H9 (cell line): Measurements from ENCODE around the gene BCAS3. TPM values are rescaled to one million over a fixed set of nuclear protein-coding genes. Genes with fewer than 3 reads are reported as not detected.

Source experiments
- DNase-seq: peaks from one replicate; pipeline ENCODE4 v3.0.0-alpha.2; 2017
- H2AFZ ChIP-seq: one replicate; pipeline ENCODE4 v1.6.1; 2013; ENCODE audit warnings: mild to moderate bottlenecking, low read length, control low read depth, moderate library complexity
- H2AK5ac ChIP-seq: 2 replicates; pipeline ENCODE4 v1.6.1; 2013; ENCODE audit warnings: low read length, control low read depth, mixed read lengths; ENCODE audit not compliant: insufficient read length
- H2BK120ac ChIP-seq: one replicate; pipeline ENCODE4 v1.6.1; 2013; ENCODE audit warnings: low read depth, mild to moderate bottlenecking, low read length, control low read depth, inconsistent platforms; ENCODE audit not compliant: poor library complexity, severe bottlenecking
- H2BK12ac ChIP-seq: 2 replicates; pipeline ENCODE4 v1.6.1; 2013; ENCODE audit warnings: low read length, control low read depth, mixed read lengths, low read depth; ENCODE audit not compliant: insufficient read length
- H2BK15ac ChIP-seq: 2 replicates; pipeline ENCODE4 v1.6.1; 2013; ENCODE audit warnings: low read depth, low read length, control low read depth
- H2BK20ac ChIP-seq: one replicate; pipeline ENCODE4 v1.6.1; 2013; ENCODE audit warnings: low read depth, mild to moderate bottlenecking, low read length, control low read depth, inconsistent platforms; ENCODE audit not compliant: poor library complexity, severe bottlenecking
- H2BK5ac ChIP-seq: 2 replicates; pipeline ENCODE4 v1.6.1; 2013; ENCODE audit warnings: low read length, control low read depth, mixed read lengths; ENCODE audit not compliant: insufficient read length
- H3K14ac ChIP-seq: 2 replicates; pipeline ENCODE4 v1.6.1; 2013; ENCODE audit warnings: low read length, control low read depth; ENCODE audit not compliant: insufficient read depth
- H3K18ac ChIP-seq: 2 replicates; pipeline ENCODE4 v1.6.1; 2013; ENCODE audit warnings: low read depth, mild to moderate bottlenecking, mixed read lengths, low read length, control low read depth; ENCODE audit not compliant: insufficient read length
- H3K23ac ChIP-seq: 2 replicates; pipeline ENCODE4 v1.6.1; 2013; ENCODE audit warnings: low read length, control low read depth, mixed read lengths, low read depth; ENCODE audit not compliant: insufficient read length
- H3K23me2 ChIP-seq: 2 replicates; pipeline ENCODE4 v1.6.1; 2013; ENCODE audit warnings: low read depth, mild to moderate bottlenecking, mixed read lengths, low read length, control low read depth; ENCODE audit not compliant: insufficient read length, poor library complexity, severe bottlenecking
- H3K27ac ChIP-seq: 2 replicates; pipeline ENCODE4 v1.5.1; 2013; ENCODE audit warnings: low read length, control low read depth, mixed read lengths, low read depth; ENCODE audit not compliant: insufficient read length
- H3K27me3 ChIP-seq: 2 replicates; pipeline ENCODE4 v1.6.1; 2013; ENCODE audit warnings: low read length, control low read depth, inconsistent platforms; ENCODE audit not compliant: insufficient read depth
- H3K4ac ChIP-seq: 2 replicates; pipeline ENCODE4 v1.6.1; 2013; ENCODE audit warnings: low read depth, mild to moderate bottlenecking, control low read depth, inconsistent platforms, low read length, moderate library complexity
- H3K4me1 ChIP-seq: 2 replicates; pipeline ENCODE4 v1.6.1; 2013; ENCODE audit warnings: low read length, control low read depth, inconsistent platforms; ENCODE audit not compliant: insufficient read depth
- H3K4me2 ChIP-seq: 2 replicates; pipeline ENCODE4 v1.6.1; 2013; ENCODE audit warnings: low read length, control low read depth, mixed read lengths; ENCODE audit not compliant: insufficient read length, insufficient read depth
- H3K56ac ChIP-seq: 2 replicates; pipeline ENCODE4 v1.6.1; 2013; ENCODE audit warnings: low read depth, mild to moderate bottlenecking, mixed read lengths, low read length, control low read depth; ENCODE audit not compliant: insufficient read length
- H3K79me1 ChIP-seq: 2 replicates; pipeline ENCODE4 v1.6.1; 2013; ENCODE audit warnings: low read depth, mild to moderate bottlenecking, moderate library complexity, low read length, control low read depth, inconsistent platforms; ENCODE audit not compliant: insufficient read depth, poor library complexity, severe bottlenecking
- H3K79me2 ChIP-seq: 2 replicates; pipeline ENCODE4 v1.6.1; 2013; ENCODE audit warnings: low read length, control low read depth, inconsistent platforms; ENCODE audit not compliant: insufficient read depth
- H3K9ac ChIP-seq: 2 replicates; pipeline ENCODE4 v1.6.1; 2013; ENCODE audit warnings: low read length, control low read depth, mixed read lengths; ENCODE audit not compliant: insufficient read length; ENCODE audit errors: extremely low read depth
- H3K9me3 ChIP-seq: one replicate; pipeline ENCODE4 v1.6.1; 2013; ENCODE audit warnings: low read depth, low read length, inconsistent platforms; ENCODE audit not compliant: control insufficient read depth
- H3T11ph ChIP-seq: one replicate; pipeline ENCODE4 v1.6.1; 2013; ENCODE audit warnings: mild to moderate bottlenecking, low read length, control low read depth, inconsistent platforms
- H4K20me1 ChIP-seq: one replicate; pipeline ENCODE4 v1.6.1; 2013; ENCODE audit not compliant: control insufficient read depth, insufficient read length, insufficient read depth
- H4K5ac ChIP-seq: 2 replicates; pipeline ENCODE4 v1.6.1; 2013; ENCODE audit warnings: low read depth, mild to moderate bottlenecking, mixed read lengths, low read length, control low read depth; ENCODE audit not compliant: insufficient read length
- H4K8ac ChIP-seq: replicated peaks from 2 replicates; pipeline ENCODE4 v1.6.1; 2013; ENCODE audit warnings: low read length, control low read depth, mixed read lengths, low read depth; ENCODE audit not compliant: insufficient read length
- H4K91ac ChIP-seq: 2 replicates; pipeline ENCODE4 v1.6.1; 2013; ENCODE audit warnings: low read depth, mild to moderate bottlenecking, moderate library complexity, mixed read lengths, low read length, control low read depth; ENCODE audit not compliant: insufficient read length
- H3K27ac Mint-ChIP-seq, 3 experiments: 2 replicates in 2 of 3; 3 replicates in 1 of 3; pipeline ENCODE4 v1.8.0; 2020 to 2021; ENCODE audit warnings: mixed read lengths in 3 of 3, mild to moderate bottlenecking in 1 of 3, moderate library complexity in 1 of 3
- H3K27me3 Mint-ChIP-seq: 2 replicates; pipeline ENCODE4 v1.8.0; 2021; ENCODE audit warnings: low read depth, mild to moderate bottlenecking, moderate library complexity, mixed read lengths
- H3K36me3 Mint-ChIP-seq, 3 experiments: 2 replicates in 2 of 3; 3 replicates in 1 of 3; pipeline ENCODE4 v1.8.0; 2020 to 2021; ENCODE audit warnings: low read depth in 3 of 3, mixed read lengths in 3 of 3; ENCODE audit not compliant: insufficient read depth in 1 of 3
- H3K4me1 Mint-ChIP-seq, 2 experiments: 2 replicates each; pipeline ENCODE4 v1.8.0; 2020; ENCODE audit warnings: mixed read lengths in 2 of 2
- H3K4me3 Mint-ChIP-seq, 2 experiments: 2 replicates in 1 of 2; 3 replicates in 1 of 2; pipeline ENCODE4 v1.8.0; 2020 to 2021; ENCODE audit warnings: mild to moderate bottlenecking in 2 of 2, mixed read lengths in 2 of 2, moderate library complexity in 1 of 2
- H3K9me3 Mint-ChIP-seq, 2 experiments: 2 replicates in 1 of 2; 3 replicates in 1 of 2; pipeline ENCODE4 v1.8.0; 2020; ENCODE audit warnings: mild to moderate bottlenecking in 2 of 2, mixed read lengths in 2 of 2, moderate library complexity in 1 of 2
- CTCF ChIP-seq: fragments of 200-600 bp; sonication (generic); conservative IDR thresholded peaks from 3 replicates; pipeline ENCODE4 v1.8.0; 2021; ENCODE audit warnings: antibody characterized with exemption, mild to moderate bottlenecking
- total RNA-seq: library from RNA; stranded (reverse); gene quantifications from 2 replicates; pipeline ENCODE4 v1.2.1, GENCODE V29; 2021

BCAS3 gene
- total RNA-seq, 1 experiment from 2014 or later, result 22.4 TPM

- Histone ChIP-seq H3K4ac (no peak overlapping the region), H3K4me1 (no peaks in the 10 kb centered on the region), H2BK12ac (no peak overlapping the region), H3K4me2 (no peak overlapping the region), H3K23me2 (no peaks in the 10 kb centered on the region), H3K79me2 (no peaks in the 10 kb centered on the region), H2BK15ac (no peak overlapping the region), H2AK5ac (no peak overlapping the region), H3K14ac (no peak overlapping the region), H2BK5ac (no peak overlapping the region), H4K91ac (no peak overlapping the region), H2BK20ac (no peak overlapping the region), H2AFZ (no peak overlapping the region), H3K23ac (no peak overlapping the region), H3T11ph (no peak overlapping the region), H2BK120ac (no peak overlapping the region), H3K9ac (no peak overlapping the region), H3K27ac (no peak overlapping the region), H4K5ac (no peak overlapping the region), H4K8ac (no peak overlapping the region), H3K9me3 (no peaks in the 10 kb centered on the region), H3K56ac (no peak overlapping the region), H3K27me3 (no peaks in the 10 kb centered on the region), H3K18ac (no peak overlapping the region), H4K20me1 (no peaks in the 10 kb centered on the region), H3K79me1 (no peaks in the 10 kb centered on the region)
- Mint-ChIP-seq H3K27me3 (no peaks in the 10 kb centered on the region), H3K27ac (no peak overlapping the region), H3K4me3 (no peak overlapping the region), H3K9me3 (no peaks in the 10 kb centered on the region), H3K36me3 (no peaks in the 10 kb centered on the region), H3K4me1 (no peaks in the 10 kb centered on the region)
- TF ChIP-seq CTCF, result no peak
- no peak for DNase-seq
Observed at GRCh38 chr17:60781880-60782412, 104.3 kb downstream of the BCAS3 start.
